T-helper 1 cell treated with Interleukin-12 subunit alpha and Interleukin-12 subunit beta and Interleukin-4 antibody, amounts not matched to agents 30 μg/mL and 1 μg/mL, for 36 hours (primary cell): ENCODE data around the gene PSAP.

Source experiments
- H3K27ac Mint-ChIP-seq: one replicate; pipeline ENCODE4 v1.8.0; 2021; ENCODE audit warnings: mild to moderate bottlenecking, mixed read lengths
- H3K27me3 Mint-ChIP-seq: one replicate; pipeline ENCODE4 v1.8.0; 2021; ENCODE audit warnings: low read depth, mixed read lengths
- H3K36me3 Mint-ChIP-seq: one replicate; pipeline ENCODE4 v1.8.0; 2021; ENCODE audit warnings: low read depth, mixed read lengths
- H3K4me1 Mint-ChIP-seq: one replicate; pipeline ENCODE4 v1.8.0; 2021; ENCODE audit warnings: low read depth, mixed read lengths
- H3K4me3 Mint-ChIP-seq: one replicate; pipeline ENCODE4 v1.8.0; 2021; ENCODE audit warnings: mild to moderate bottlenecking, moderate library complexity, mixed read lengths
- H3K9me3 Mint-ChIP-seq: one replicate; pipeline ENCODE4 v1.8.0; 2021; ENCODE audit warnings: mixed read lengths

PSAP gene

DNA sequence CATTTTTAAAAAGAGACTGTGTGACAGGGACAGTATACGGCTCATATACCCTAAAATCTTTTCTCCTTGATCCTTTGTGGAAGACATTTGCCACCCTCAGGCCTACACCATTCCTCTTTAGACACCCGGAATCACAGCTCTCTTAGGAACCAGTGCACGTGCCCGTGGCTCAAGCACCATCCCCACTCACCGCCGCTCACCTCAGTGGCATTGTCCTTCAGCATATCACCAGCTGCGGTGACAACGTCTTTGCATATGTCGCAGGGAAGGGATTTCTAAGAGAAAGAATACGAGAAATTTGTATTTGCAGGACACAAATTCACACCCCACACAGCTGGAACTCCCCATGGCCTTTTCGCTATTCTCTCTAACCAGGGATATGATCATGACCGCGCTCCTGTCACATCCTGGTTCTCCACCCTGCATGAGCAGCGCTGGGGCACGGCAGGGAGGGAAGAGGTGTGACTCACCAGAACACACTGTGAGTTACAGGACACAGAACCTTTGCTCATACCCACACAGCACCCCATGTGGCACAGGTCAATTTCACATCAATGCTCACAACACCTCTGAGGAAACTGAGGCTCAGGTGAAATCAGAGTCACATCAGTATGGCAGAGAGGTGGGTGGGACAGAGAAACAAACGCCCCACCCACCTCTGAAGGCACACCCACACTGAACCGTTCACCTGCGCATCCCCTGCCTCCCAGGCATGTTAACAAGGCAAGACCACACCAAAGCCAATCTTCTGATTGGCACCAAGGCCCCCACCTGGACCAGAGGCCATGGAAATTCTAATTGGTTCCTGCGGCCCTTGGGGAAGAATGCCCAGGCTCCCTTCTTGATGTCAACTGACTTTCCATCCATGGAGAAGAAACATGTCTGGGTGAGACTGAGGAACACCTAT, 19.2 kb downstream of the PSAP start:
- Mint-ChIP-seq H3K36me3 (peaks cover 26% of the 10 kb centered on the region), H3K4me3 (no peak overlapping the region), H3K27me3 (no peaks in the 10 kb centered on the region), H3K9me3 (no peaks in the 10 kb centered on the region), H3K4me1 (peaks cover 9% of the 10 kb centered on the region), H3K27ac (no peak overlapping the region)

DNA sequence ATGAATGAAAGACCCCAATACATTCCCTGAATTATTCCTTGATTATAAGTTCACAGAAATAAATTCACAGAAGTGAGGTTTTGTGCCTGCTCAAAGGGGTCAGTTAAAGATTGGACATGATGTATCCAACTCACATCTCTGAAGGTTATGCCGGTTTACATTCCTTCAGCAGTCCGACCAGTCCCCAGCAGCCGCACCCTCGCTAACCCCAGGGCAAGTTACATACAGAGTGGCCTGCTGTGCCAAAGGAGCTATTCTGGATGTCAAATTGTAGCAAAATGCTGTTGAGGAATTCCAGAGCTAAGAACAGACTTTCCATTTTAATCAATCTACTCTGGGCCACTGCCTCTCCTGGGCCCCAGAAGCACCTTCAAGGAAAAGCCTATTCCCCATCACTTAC, 20.3 kb downstream of the PSAP start:
- H3K36me3 Mint-ChIP-seq, result peaks cover 30% of the 10 kb centered on the region
- no peaks in the 10 kb centered on the region for H3K9me3 Mint-ChIP-seq
- H3K27me3 Mint-ChIP-seq, result no peaks in the 10 kb centered on the region
- no peak overlapping the region for H3K4me3 Mint-ChIP-seq
- peaks cover 8% of the 10 kb centered on the region for H3K4me1 Mint-ChIP-seq
- no peak overlapping the region for H3K27ac Mint-ChIP-seq

DNA sequence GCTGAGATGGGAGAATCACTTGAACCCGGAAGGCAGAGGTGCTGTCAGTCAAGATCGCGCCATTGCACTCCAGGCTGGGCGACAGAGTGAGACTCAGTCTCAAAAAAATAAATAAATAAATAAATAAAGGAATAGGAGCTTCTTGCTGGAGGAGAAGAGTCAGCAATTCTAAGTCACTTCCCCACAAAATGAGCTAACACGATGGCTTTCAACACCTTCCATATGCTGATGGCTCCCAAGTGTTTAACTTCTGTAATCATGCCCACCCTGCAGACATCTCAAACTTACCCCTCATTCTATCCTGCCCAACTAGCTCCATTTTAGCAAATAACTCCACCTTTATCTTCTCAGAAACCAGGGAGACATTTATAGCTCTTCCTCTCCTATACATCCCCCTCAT, 21.2 kb downstream of the PSAP start:
- Mint-ChIP-seq H3K27me3 (no peaks in the 10 kb centered on the region), H3K4me3 (no peak overlapping the region), H3K27ac (no peak overlapping the region), H3K9me3 (no peaks in the 10 kb centered on the region), H3K36me3 (peaks cover 36% of the 10 kb centered on the region), H3K4me1 (peaks cover 8% of the 10 kb centered on the region)

DNA sequence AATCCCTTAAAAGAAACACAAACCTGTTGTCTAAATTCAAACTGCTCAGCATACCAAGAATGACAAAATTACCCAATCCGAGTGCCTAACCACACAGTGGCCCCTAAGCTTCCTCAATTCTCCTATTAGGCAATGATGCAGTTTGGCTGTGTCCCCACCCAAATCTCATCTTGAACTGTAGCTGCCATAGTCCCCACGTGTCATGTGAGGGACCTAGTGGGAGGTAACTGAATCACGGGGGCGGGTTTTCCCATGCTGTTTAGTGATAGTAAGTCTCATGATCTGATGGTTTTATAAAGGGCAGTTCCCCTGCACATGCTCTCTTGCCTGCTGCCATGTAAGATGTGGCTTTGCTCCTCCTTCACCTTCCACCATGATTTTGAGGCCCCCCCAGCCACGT, 21.9 kb downstream of the PSAP start:
- Mint-ChIP-seq H3K9me3 (no peaks in the 10 kb centered on the region), H3K4me1 (peaks cover 8% of the 10 kb centered on the region), H3K36me3 (peaks cover 36% of the 10 kb centered on the region)

DNA sequence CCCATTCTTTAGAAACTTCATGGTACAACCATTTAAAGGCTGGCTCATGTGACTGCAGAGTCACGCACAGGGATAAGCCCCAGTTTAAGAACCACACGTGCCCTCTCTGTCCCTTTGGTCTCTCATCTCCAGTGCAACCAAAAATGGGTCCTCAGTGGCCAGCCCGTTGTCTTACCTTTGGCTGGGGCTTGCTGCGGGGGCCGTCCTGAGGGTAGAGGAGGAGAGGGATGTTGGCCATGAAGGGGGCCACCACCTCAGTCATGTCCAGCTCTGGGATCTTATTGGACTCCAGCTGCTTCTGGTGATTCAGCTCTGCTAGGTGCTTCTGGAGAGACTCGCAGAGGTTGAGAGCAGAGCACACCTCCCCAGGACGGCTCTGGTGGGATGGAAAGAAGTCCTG, 22.3 kb downstream of the PSAP start:
- no peaks in the 10 kb centered on the region for H3K27me3 Mint-ChIP-seq
- H3K4me1 Mint-ChIP-seq, result peaks cover 8% of the 10 kb centered on the region
- H3K4me3 Mint-ChIP-seq, result no peak overlapping the region
- H3K27ac Mint-ChIP-seq, result no peak overlapping the region
- H3K36me3 Mint-ChIP-seq, result peaks cover 34% of the 10 kb centered on the region
- H3K9me3 Mint-ChIP-seq, result no peaks in the 10 kb centered on the region

More for the DNA sequence above, 21.9 kb downstream of the PSAP start:
- H3K4me3 Mint-ChIP-seq, result no peak overlapping the region
- H3K27me3 Mint-ChIP-seq, result no peaks in the 10 kb centered on the region
- H3K27ac Mint-ChIP-seq, result no peak overlapping the region

DNA sequence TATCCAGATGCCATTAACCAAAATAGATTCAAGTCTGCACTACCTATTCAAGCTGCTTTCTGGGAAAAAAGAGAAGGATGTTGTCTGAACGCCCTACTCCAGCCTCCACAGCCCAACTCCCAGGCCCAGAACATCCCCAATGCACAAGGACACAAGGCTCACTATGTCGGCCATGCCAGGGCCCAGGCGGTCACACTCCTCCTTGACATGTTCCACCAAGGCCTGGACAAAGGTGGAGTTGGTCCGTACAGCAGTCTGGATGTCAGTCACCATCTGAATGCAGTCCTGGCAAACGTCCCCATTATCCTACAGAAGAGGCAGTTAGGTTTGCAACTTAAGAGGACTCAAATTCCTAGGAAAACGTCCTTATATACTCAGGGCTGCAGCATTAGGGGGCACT, 23.2 kb downstream of the PSAP start:
- H3K27ac Mint-ChIP-seq, result no peak overlapping the region
- H3K27me3 Mint-ChIP-seq, result no peaks in the 10 kb centered on the region

DNA sequence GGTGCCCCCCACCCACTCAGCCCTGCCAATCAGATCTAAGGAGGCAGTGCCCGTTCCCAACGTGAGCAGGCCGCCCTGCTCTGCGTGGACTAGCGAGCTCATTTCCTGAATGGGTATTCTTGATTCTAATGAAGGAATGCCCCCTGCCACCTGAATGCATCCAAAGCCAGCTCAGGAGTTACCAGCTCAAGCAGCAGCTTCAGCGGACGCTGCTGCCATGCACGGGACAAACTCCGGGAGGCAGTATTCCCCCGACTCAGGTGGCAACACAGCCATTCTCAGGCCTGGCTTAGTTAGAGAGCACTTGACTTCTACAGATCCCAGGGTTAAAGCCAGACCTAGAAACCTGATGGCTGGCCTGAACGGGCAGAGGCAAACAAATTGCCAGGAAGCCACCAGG, 25.8 kb downstream of the PSAP start:
- Mint-ChIP-seq H3K27me3 (no peaks in the 10 kb centered on the region), H3K27ac (no peak overlapping the region), H3K4me1 (peaks cover 7% of the 10 kb centered on the region), H3K9me3 (no peaks in the 10 kb centered on the region), H3K36me3 (peaks cover 36% of the 10 kb centered on the region), H3K4me3 (no peak overlapping the region)

More for the DNA sequence above, 23.2 kb downstream of the PSAP start:
- peaks cover 3% of the 10 kb centered on the region for H3K4me1 Mint-ChIP-seq
- H3K36me3 Mint-ChIP-seq, result peaks cover 37% of the 10 kb centered on the region
- no peak overlapping the region for H3K4me3 Mint-ChIP-seq
- no peaks in the 10 kb centered on the region for H3K9me3 Mint-ChIP-seq

DNA sequence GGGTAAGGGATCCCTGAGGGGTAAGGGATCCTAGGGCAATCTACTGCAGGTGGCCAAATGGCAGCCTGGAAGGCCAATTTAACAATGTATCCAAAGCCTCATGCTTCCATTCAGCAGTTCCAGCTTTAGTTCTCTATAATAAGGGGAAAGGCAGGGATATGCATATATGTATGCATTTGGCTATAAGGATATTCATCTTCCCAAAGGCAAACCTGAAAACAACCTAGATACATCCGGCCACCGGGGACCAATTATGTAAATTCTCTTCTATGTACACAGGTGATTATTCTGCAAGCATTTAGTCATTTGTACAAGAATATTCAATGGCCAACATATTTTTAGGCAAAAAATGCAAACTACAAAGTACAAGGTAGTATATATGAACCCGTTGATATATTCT, 26.7 kb downstream of the PSAP start:
- H3K4me3 Mint-ChIP-seq, result no peak overlapping the region
- H3K9me3 Mint-ChIP-seq, result no peaks in the 10 kb centered on the region
- H3K27ac Mint-ChIP-seq, result no peak overlapping the region
- no peaks in the 10 kb centered on the region for H3K27me3 Mint-ChIP-seq
- peaks cover 7% of the 10 kb centered on the region for H3K4me1 Mint-ChIP-seq
- H3K36me3 Mint-ChIP-seq, result peaks cover 35% of the 10 kb centered on the region

DNA sequence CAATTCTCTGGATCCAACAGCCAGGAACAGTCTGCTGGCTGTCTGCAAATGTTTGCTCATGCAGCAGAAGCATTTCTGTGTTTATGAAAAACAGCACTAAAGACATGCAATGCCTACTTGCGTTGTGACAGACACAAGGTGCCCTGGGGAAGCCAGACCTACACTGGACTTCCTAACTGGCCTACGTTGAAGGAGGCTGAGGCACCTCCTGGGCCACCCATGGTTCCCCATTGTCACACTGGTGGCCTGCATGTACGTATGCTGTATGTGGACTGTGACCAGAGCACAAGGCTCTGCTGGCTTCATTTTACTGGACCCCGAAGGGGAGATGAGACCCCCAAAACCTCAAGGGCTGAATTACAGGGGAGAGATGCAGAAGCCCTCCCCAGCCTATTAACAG, 27.7 kb downstream of the PSAP start:
- Mint-ChIP-seq H3K4me3 (no peak overlapping the region), H3K27ac (no peak overlapping the region), H3K36me3 (peaks cover 36% of the 10 kb centered on the region), H3K27me3 (no peaks in the 10 kb centered on the region), H3K9me3 (no peaks in the 10 kb centered on the region), H3K4me1 (peaks cover 7% of the 10 kb centered on the region)

DNA sequence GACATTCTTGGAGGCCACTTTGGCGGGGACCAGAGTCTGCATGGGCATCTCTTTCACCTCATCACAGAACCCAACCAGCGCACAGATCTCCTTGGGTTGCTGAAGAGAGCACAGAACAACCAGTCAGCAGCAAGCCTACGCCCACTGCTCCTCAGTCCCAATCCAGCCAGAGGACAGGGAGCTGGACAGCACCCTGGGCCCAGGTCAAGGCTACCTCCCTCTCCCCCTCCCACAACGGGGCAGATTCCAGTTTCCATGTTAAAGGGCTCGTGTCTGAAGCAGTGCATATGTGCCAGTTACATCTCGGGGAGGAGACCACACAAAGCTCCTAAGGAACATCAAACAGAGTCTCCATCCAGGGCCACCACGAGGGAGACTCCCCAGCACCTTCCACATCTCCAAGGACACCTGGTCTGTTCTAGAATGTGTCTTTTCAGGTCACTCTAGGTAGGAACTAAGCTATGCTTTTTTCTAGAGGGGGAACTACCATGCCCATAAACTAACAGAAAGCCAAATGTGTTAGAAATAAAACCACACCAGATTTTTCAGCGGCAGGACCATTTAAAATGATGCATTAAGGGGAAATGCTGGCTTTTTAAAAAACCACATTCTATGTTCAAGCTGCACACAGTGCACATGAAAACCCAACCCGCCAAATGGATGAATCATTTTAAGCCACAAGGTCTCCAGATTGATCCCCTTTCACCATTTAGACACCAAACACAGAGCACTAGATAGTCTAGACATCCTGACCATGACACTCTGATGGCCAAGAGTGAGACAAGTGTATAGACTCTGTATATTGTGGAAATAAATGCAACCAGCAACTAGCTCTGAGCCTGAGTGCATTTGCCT, 28.9 kb downstream of the PSAP start:
- Mint-ChIP-seq H3K4me1 (peaks cover 7% of the 10 kb centered on the region), H3K36me3 (peaks cover 35% of the 10 kb centered on the region), H3K9me3 (no peaks in the 10 kb centered on the region), H3K27me3 (no peaks in the 10 kb centered on the region), H3K27ac (no peak overlapping the region), H3K4me3 (no peak overlapping the region)

DNA sequence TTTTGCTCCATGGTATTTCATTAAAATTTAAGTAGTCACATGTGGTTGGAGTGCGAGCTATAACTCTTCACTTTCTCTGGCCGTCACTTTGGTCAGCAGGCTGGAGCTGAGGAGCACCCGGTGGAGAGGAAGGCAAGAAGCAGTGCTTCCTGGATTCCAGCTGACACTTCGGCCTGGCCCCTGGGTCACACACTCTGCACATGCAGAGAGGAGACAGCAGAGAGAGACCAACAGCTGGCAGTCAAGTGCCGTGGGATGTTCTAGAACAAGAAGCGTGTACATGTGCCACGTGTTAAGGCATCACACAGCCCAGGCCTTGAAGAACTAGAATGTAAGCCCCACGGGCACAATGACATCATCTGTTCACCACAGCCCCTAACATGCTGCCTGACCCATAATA, 30.1 kb downstream of the PSAP start:
- Mint-ChIP-seq H3K4me1 (peaks cover 7% of the 10 kb centered on the region), H3K27me3 (no peaks in the 10 kb centered on the region), H3K36me3 (peaks cover 42% of the 10 kb centered on the region), H3K27ac (no peak overlapping the region), H3K9me3 (no peaks in the 10 kb centered on the region), H3K4me3 (no peak overlapping the region)

DNA sequence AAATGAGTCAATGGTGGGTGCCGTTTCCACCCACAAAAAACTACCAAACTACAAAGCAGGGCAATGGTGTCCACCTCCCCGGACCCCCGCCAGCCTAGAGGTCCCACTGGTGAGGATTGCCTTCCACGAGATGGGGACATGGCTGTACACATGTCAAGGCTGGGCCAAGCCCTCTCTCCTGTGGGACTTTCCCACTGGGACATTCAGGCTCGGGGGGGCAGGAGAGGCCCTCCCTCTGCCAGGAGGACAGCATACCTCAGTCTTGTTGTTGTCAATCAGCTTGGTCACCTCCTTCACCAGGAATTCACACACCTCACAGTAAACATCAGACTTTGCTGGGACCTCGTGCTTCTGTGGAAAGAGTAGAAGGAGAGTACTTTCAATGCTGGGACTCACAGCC, 31.1 kb downstream of the PSAP start:
- Mint-ChIP-seq H3K27ac (no peak overlapping the region), H3K36me3 (peaks cover 39% of the 10 kb centered on the region), H3K4me3 (no peak overlapping the region), H3K4me1 (peaks cover 7% of the 10 kb centered on the region), H3K27me3 (no peaks in the 10 kb centered on the region), H3K9me3 (no peaks in the 10 kb centered on the region)

DNA sequence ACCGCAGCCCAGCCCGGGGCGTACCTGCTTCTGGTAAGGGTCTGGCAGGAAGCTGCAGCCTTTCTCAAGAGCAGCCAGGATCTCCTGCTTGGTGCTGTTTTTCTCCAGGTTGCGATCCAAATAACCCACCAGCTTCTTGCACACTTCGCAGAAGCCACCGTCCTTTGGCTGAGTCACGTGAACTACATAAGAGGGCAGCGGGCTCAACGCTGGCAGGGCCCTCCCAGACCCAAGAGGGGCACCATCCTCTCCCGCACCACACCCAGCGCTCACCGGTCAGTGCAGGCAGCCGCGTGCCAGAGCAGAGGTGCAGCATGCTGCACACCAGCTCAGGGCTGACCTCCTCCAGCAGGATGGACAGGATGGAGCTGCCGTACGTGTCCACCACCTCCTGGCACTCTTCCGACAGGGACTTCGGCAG, 31.6 kb downstream of the PSAP start:
- no peak overlapping the region for H3K27ac Mint-ChIP-seq

DNA sequence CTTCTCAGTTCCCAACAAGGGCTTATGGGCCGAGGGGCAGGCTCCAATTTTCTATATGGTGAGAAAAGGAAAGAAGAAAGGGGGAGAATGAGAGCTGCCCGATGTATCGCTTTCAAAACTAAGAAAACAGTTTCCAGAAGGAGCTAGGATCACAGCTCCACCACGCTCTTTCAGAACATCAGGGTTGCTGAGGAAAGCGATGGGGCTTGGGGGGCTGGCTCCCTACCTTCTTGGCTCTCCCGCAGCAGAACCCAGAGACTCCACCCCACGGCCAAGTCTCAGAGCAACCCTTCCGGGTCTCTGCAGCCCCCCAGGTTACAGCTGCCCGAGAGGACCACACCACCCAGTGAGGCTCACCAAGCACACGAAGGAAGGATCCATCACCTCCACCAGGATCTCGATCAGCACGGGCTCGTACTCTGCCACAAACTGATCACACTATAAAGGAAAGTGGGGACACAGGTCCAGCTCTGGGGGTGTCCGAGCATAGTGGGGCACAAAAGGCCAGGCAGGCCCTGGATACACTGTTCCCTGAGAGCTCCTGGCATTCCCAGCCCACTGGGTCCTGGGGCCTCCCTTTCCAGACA, 32.3 kb downstream of the PSAP start:
- Mint-ChIP-seq H3K4me3 (no peak overlapping the region), H3K27ac (no peak overlapping the region), H3K27me3 (no peaks in the 10 kb centered on the region), H3K9me3 (no peaks in the 10 kb centered on the region), H3K36me3 (peaks cover 39% of the 10 kb centered on the region), H3K4me1 (peaks cover 7% of the 10 kb centered on the region)

More for the DNA sequence above, 31.6 kb downstream of the PSAP start:
- Mint-ChIP-seq H3K27me3 (no peaks in the 10 kb centered on the region), H3K4me1 (peaks cover 7% of the 10 kb centered on the region), H3K36me3 (peaks cover 38% of the 10 kb centered on the region), H3K9me3 (no peaks in the 10 kb centered on the region), H3K4me3 (no peak overlapping the region)
